Caco-2 (cell line): ENCODE measurements around the gene OR2A5. TPM values are rescaled to one million over a fixed set of nuclear protein-coding genes. Genes with fewer than 3 reads are reported as not detected.

Experiments
- BruUV-seq: library from RNA; stranded (reverse); fragments of 400-500 nt; replicated peaks from 2 replicates; lab custom pipeline; 2021; lab: Mats Ljungman, UMichigan
- CTCF ChIA-PET: fragments of 300-600 bp; sonication (Branson Sonifier 250); formaldehyde crosslinking; loops from one replicate; lab custom pipeline; 2022; ENCODE audit warnings: antibody characterized with exemption; lab: Charles Lee
- POLR2A ChIA-PET: fragments of 300-600 bp; sonication (Branson Sonifier 250); formaldehyde crosslinking; loops from one replicate; lab custom pipeline; 2022; ENCODE audit warnings: antibody characterized with exemption; lab: Charles Lee
- DNase-seq, 2 experiments: peaks; one replicate each; pipeline versions ENCODE4 v3.0.0 to v3.0.0-alpha.2; 2020 to 2022
- H3K27me3 ChIP-seq: replicated peaks from 2 replicates; pipeline ENCODE4 v1.6.0; 2011; ENCODE audit warnings: low read length; ENCODE audit not compliant: control insufficient read depth, insufficient read depth
- H3K36me3 ChIP-seq: 2 replicates; pipeline ENCODE4 v1.5.1; 2011; ENCODE audit warnings: low read length; ENCODE audit not compliant: control insufficient read depth, insufficient read depth
- H3K4me1 ChIP-seq: fragments of 250-450 bp; sonication (Bioruptor Pico); 2 replicates; pipeline ENCODE4 v1.5.1; 2020; ENCODE audit warnings: mild to moderate bottlenecking
- H3K4me3 ChIP-seq: 2 replicates; pipeline ENCODE4 v1.5.1; 2011; ENCODE audit warnings: low read depth, mild to moderate bottlenecking, control low read depth, low read length
- H3K9me3 ChIP-seq: fragments of 250-450 bp; sonication (Bioruptor Pico); 2 replicates; pipeline ENCODE4 v1.5.1; 2020; ENCODE audit warnings: mild to moderate bottlenecking, moderate library complexity
- H3K27ac Mint-ChIP-seq: one replicate; pipeline ENCODE4 v1.8.0; 2022; ENCODE audit warnings: mixed read lengths; ENCODE audit not compliant: unreplicated experiment
- H3K27me3 Mint-ChIP-seq: one replicate; pipeline ENCODE4 v1.8.0; 2022; ENCODE audit warnings: mixed read lengths; ENCODE audit not compliant: insufficient read depth, unreplicated experiment
- H3K36me3 Mint-ChIP-seq: one replicate; pipeline ENCODE4 v1.8.0; 2022; ENCODE audit warnings: mild to moderate bottlenecking, mixed read lengths; ENCODE audit not compliant: insufficient read depth, unreplicated experiment
- H3K4me1 Mint-ChIP-seq: one replicate; pipeline ENCODE4 v1.8.0; 2022; ENCODE audit warnings: low read depth, mixed read lengths; ENCODE audit not compliant: unreplicated experiment
- H3K4me3 Mint-ChIP-seq: one replicate; pipeline ENCODE4 v1.8.0; 2022; ENCODE audit warnings: mild to moderate bottlenecking, moderate library complexity, mixed read lengths; ENCODE audit not compliant: unreplicated experiment
- H3K9me3 Mint-ChIP-seq: one replicate; pipeline ENCODE4 v1.8.0; 2022; ENCODE audit warnings: mixed read lengths; ENCODE audit not compliant: unreplicated experiment
- intact Hi-C: fragments of 100-400 bp; cut with micrococcal nuclease; formaldehyde crosslinking; loops from one replicate; pipeline ENCODE4 v1.10.0; 2022; ENCODE audit not compliant: unreplicated experiment
- total RNA-seq: library from RNA; stranded (reverse); gene quantifications from 2 replicates; pipeline ENCODE4 v1.2.3, GENCODE V29; 2022
- TF ChIP-seq, protein P1 (sequence below), 2 experiments: fragments of 200-600 bp in 1 of 2; IDR thresholded peaks; 1 replicate in 1 of 2; 2 replicates in 1 of 2; pipeline versions ENCODE4 v1.5.1 to v1.8.0; 2011 to 2022; ENCODE audit warnings: antibody characterized with exemption in 1 of 2, control low read depth in 1 of 2, inconsistent platforms in 1 of 2, low read depth in 1 of 2, low read length in 1 of 2, mild to moderate bottlenecking in 1 of 2, moderate library complexity in 1 of 2; ENCODE audit not compliant: insufficient read depth in 1 of 2, severe bottlenecking in 1 of 2, unreplicated experiment in 1 of 2

Gene OR2A5
- total RNA-seq, 1 experiment from 2014 or later: not detected

DNA sequence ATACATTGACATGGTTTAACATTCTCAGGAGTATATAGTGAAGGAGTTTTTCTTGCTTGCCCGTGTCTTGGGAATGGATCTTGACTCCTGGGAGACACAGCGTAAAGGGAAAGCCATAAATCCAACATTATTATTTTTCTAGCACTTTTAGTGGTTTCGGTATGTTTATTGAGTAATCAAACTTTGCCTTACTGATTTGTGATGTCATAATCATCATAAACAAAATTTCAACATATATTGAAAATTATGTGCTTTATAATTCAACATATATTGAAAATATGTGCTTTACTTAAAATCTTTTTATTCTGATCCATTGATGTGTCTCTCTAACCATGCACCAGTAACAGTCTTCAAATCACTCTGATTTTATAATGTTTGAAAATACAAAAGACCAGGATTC, 20.2 kb upstream of the OR2A5 start:
- no peak overlapping the region for H3K4me3 ChIP-seq
- DNase-seq: no peak
- H3K36me3 Mint-ChIP-seq: no peaks in the 10 kb centered on the region
- H3K4me1 Mint-ChIP-seq: peaks cover 27% of the 10 kb centered on the region
- TF ChIP-seq, protein P1, sequence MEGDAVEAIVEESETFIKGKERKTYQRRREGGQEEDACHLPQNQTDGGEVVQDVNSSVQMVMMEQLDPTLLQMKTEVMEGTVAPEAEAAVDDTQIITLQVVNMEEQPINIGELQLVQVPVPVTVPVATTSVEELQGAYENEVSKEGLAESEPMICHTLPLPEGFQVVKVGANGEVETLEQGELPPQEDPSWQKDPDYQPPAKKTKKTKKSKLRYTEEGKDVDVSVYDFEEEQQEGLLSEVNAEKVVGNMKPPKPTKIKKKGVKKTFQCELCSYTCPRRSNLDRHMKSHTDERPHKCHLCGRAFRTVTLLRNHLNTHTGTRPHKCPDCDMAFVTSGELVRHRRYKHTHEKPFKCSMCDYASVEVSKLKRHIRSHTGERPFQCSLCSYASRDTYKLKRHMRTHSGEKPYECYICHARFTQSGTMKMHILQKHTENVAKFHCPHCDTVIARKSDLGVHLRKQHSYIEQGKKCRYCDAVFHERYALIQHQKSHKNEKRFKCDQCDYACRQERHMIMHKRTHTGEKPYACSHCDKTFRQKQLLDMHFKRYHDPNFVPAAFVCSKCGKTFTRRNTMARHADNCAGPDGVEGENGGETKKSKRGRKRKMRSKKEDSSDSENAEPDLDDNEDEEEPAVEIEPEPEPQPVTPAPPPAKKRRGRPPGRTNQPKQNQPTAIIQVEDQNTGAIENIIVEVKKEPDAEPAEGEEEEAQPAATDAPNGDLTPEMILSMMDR (IDR thresholded peaks at IDR 0.05; ENCODE audit: insufficient read depth in 1 of 2, low read depth in 1 of 2, low read length in 1 of 2, severe bottlenecking in 1 of 2, unreplicated experiment in 1 of 2): no peak
- intact Hi-C loops: loop anchor here (5.0 kb wide), 1 partner anchor 291 kb away; no protein-coding TSS in a partner anchor
- H3K9me3 ChIP-seq: no peaks in the 10 kb centered on the region
- H3K4me1 ChIP-seq: peaks cover 40% of the 10 kb centered on the region
- no peaks in the 10 kb centered on the region for H3K36me3 ChIP-seq
- no TSS peak for BruUV-seq
- POLR2A ChIA-PET: no interaction called here
- H3K4me3 Mint-ChIP-seq: no peak overlapping the region
- no peak overlapping the region for H3K27ac Mint-ChIP-seq
- H3K9me3 Mint-ChIP-seq: no peaks in the 10 kb centered on the region
- no peaks in the 10 kb centered on the region for H3K27me3 Mint-ChIP-seq
- CTCF ChIA-PET: interaction anchor here (1.3 kb wide), 1 partner anchor 127 kb away, joined by 6 read pairs; the partner anchor contains the start of gene TCAF1
- no peaks in the 10 kb centered on the region for H3K27me3 ChIP-seq

DNA sequence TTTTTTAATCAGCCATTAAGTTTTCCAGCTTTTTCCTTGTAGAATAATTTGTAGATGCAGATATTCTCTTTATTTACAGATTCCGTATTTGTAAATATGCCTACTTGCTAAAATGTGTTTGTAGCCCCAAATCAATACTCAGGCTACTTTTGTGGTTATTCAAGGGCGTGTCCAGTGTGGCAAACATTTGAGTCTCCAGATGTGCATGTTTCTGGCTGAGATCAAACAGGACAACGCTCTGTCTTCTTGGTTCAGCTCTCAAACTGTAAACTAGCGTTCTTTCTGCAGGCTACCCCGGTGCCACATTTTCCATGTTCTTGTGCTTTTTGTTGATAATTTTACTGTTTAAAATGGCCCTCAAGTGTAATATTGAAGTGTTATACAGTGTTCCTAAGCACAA, 16.2 kb upstream of the OR2A5 start:
- CTCF ChIA-PET: interaction anchor here (1.3 kb wide), 1 partner anchor 95 kb away, joined by 4 read pairs; no protein-coding TSS in a partner anchor

DNA sequence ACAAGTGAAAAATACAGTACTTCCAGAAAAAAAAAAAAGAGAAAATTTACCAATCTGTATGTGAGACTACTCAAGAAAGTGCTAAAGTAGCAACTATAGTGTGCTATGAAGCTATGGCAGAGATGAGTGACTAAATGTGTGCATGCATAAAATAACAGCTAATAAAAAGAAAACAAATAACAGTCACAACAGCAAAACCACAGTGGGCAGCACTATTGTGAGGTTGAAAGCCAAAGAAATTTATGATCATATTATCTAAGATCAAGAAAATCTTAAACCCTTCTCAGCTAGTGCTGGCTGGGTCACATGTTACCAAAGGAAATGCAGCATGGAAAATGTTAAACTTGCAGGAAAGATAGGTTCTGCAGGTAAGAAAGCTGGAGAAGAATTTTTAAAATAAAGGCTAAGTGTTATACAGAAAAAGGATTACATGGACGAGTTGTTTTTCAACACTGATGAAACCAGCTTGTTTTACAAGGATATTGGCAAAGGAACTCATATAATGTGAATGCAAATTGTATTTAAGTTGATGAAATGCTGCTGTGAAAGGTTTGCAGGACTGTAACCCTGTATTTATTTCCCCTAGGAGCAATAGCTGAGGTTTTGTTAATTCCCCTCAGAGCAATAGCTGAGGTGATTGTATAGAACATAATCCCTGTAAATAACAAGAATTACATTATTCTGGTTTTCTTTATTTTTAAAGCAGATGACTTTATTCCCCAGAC, 15.6 kb upstream of the OR2A5 start:
- no TSS peak for BruUV-seq
- no peaks in the 10 kb centered on the region for H3K9me3 Mint-ChIP-seq
- DNase-seq: no peak
- H3K4me1 ChIP-seq: peaks cover 32% of the 10 kb centered on the region
- H3K27ac Mint-ChIP-seq: no peak overlapping the region
- POLR2A ChIA-PET: no interaction called here
- H3K4me3 Mint-ChIP-seq: no peak overlapping the region
- H3K36me3 ChIP-seq: no peaks in the 10 kb centered on the region
- CTCF ChIA-PET: interaction anchor here (0.6 to 1.3 kb wide), 2 partner anchors 95 to 131 kb away, joined by 4 read pairs; partner anchors contain the start of gene TCAF1
- H3K9me3 ChIP-seq: no peaks in the 10 kb centered on the region
- TF ChIP-seq, protein P1 (IDR thresholded peaks at IDR 0.05; ENCODE audit: insufficient read depth in 1 of 2, low read depth in 1 of 2, low read length in 1 of 2, severe bottlenecking in 1 of 2, unreplicated experiment in 1 of 2): no peak
- H3K27me3 Mint-ChIP-seq: no peaks in the 10 kb centered on the region
- no peak overlapping the region for H3K4me3 ChIP-seq
- peaks cover 27% of the 10 kb centered on the region for H3K4me1 Mint-ChIP-seq
- H3K27me3 ChIP-seq: no peaks in the 10 kb centered on the region
- no peaks in the 10 kb centered on the region for H3K36me3 Mint-ChIP-seq
- intact Hi-C loops: loop anchor here (2.0 kb wide), 1 partner anchor 26 kb away; no protein-coding TSS in a partner anchor

More for the DNA sequence above, 16.2 kb upstream of the OR2A5 start:
- no peaks in the 10 kb centered on the region for H3K9me3 Mint-ChIP-seq
- Histone ChIP-seq H3K4me3 (no peak overlapping the region), H3K27me3 (no peaks in the 10 kb centered on the region), H3K36me3 (no peaks in the 10 kb centered on the region), H3K4me1 (peaks cover 32% of the 10 kb centered on the region), H3K9me3 (no peaks in the 10 kb centered on the region)
- no peak overlapping the region for H3K4me3 Mint-ChIP-seq
- H3K4me1 Mint-ChIP-seq: peaks cover 27% of the 10 kb centered on the region
- no peak for DNase-seq
- intact Hi-C loops: loop anchor here (2.0 kb wide), 1 partner anchor 26 kb away; no protein-coding TSS in a partner anchor
- H3K27me3 Mint-ChIP-seq: no peaks in the 10 kb centered on the region
- POLR2A ChIA-PET: no interaction called here
- TF ChIP-seq, protein P1 (IDR thresholded peaks at IDR 0.05; ENCODE audit: insufficient read depth in 1 of 2, low read depth in 1 of 2, low read length in 1 of 2, severe bottlenecking in 1 of 2, unreplicated experiment in 1 of 2): no peak
- no TSS peak for BruUV-seq
- no peak overlapping the region for H3K27ac Mint-ChIP-seq
- no peaks in the 10 kb centered on the region for H3K36me3 Mint-ChIP-seq
